KMS-11 (cell line): ENCODE data around the gene RHOC.

Source experiments
- H2AFZ ChIP-seq: fragments of 200-600 bp; sonication (generic); 2 replicates; pipeline ENCODE4 v1.6.1; 2016; ENCODE audit warnings: antibody characterized with exemption, mixed run types, low read depth
- H3K27ac ChIP-seq: fragments of 200-600 bp; sonication (generic); 2 replicates; pipeline ENCODE4 v1.6.1; 2016; ENCODE audit warnings: mild to moderate bottlenecking, mixed run types
- H3K27me3 ChIP-seq: fragments of 200-600 bp; sonication (generic); 2 replicates; pipeline ENCODE4 v1.6.1; 2017; ENCODE audit warnings: mild to moderate bottlenecking, low read depth, mixed run types, moderate library complexity; ENCODE audit not compliant: insufficient read depth
- H3K36me3 ChIP-seq: fragments of 200-600 bp; sonication (generic); 2 replicates; pipeline ENCODE4 v1.6.1; 2017; ENCODE audit warnings: mild to moderate bottlenecking, mixed run types; ENCODE audit not compliant: insufficient read depth
- H3K4me1 ChIP-seq: fragments of 200-600 bp; sonication (generic); 2 replicates; pipeline ENCODE4 v1.6.1; 2016; ENCODE audit warnings: mild to moderate bottlenecking, low read depth, mixed run types; ENCODE audit not compliant: poor library complexity, severe bottlenecking
- H3K4me2 ChIP-seq: fragments of 200-600 bp; sonication (generic); 2 replicates; pipeline ENCODE4 v1.7.0; 2016; ENCODE audit warnings: mild to moderate bottlenecking, mixed run types
- H3K4me3 ChIP-seq: fragments of 200-600 bp; sonication (generic); IDR thresholded peaks from 2 replicates; pipeline ENCODE4 v1.6.1; 2017; ENCODE audit warnings: low read depth, low read length, mixed read lengths; ENCODE audit not compliant: insufficient read depth
- H3K79me2 ChIP-seq: fragments of 200-600 bp; sonication (generic); 2 replicates; pipeline ENCODE4 v1.6.1; 2016; ENCODE audit warnings: low read depth, mixed run types; ENCODE audit not compliant: insufficient read depth
- H3K9ac ChIP-seq: fragments of 200-600 bp; sonication (generic); 2 replicates; pipeline ENCODE4 v1.6.1; 2016; ENCODE audit warnings: mild to moderate bottlenecking, mixed run types
- H4K20me1 ChIP-seq: fragments of 200-600 bp; sonication (generic); 2 replicates; pipeline ENCODE4 v1.6.1; 2016; ENCODE audit warnings: mild to moderate bottlenecking, mixed run types; ENCODE audit not compliant: insufficient read depth
- CTCF ChIP-seq: fragments of 200-600 bp; sonication (generic); conservative IDR thresholded peaks from 2 replicates; pipeline ENCODE4 v1.6.1; 2017; ENCODE audit warnings: low read depth, mild to moderate bottlenecking, antibody characterized with exemption, low read length, moderate library complexity, mixed read lengths

Gene RHOC

GRCh38 chr1:112686835-112687234 lies 20.1 kb downstream of the RHOC start:
- H2AFZ ChIP-seq: no peak overlapping the region
- H3K79me2 ChIP-seq: no peaks in the 10 kb centered on the region
- H3K27ac ChIP-seq: no peak overlapping the region
- no peaks in the 10 kb centered on the region for H3K27me3 ChIP-seq
- no peak overlapping the region for H3K4me2 ChIP-seq
- no peaks in the 10 kb centered on the region for H4K20me1 ChIP-seq
- no peak overlapping the region for H3K4me3 ChIP-seq
- no peak for TF ChIP-seq CTCF
- no peaks in the 10 kb centered on the region for H3K4me1 ChIP-seq
- H3K36me3 ChIP-seq: no peaks in the 10 kb centered on the region
- H3K9ac ChIP-seq: no peak overlapping the region

DNA sequence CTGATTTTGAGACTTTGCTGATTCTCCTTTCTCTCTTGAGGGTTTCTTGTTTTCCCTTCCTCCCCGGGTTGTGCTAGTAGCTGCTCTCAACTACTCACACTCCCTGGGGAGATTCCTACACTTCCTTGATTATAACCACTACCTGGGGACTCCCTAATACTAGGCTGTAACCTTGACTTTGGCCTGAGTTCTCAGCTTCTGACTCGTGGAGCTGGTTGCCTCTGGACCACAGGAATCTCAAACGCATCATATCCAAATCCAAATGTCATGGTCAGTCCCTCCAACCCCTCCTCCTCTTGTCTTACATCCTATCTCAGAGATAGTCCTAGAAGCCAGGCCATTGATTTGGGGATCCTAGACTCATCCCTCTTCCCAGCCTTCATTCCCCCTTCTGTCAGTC lies 20.5 kb downstream of the RHOC start:
- no peaks in the 10 kb centered on the region for H4K20me1 ChIP-seq
- no peaks in the 10 kb centered on the region for H3K79me2 ChIP-seq
- no peaks in the 10 kb centered on the region for H3K36me3 ChIP-seq
- H3K4me3 ChIP-seq: no peak overlapping the region
- no peak overlapping the region for H2AFZ ChIP-seq
- H3K27me3 ChIP-seq: no peaks in the 10 kb centered on the region
- no peaks in the 10 kb centered on the region for H3K4me1 ChIP-seq
- no peak overlapping the region for H3K9ac ChIP-seq
- no peak for TF ChIP-seq CTCF
- no peak overlapping the region for H3K4me2 ChIP-seq
- no peak overlapping the region for H3K27ac ChIP-seq

DNA sequence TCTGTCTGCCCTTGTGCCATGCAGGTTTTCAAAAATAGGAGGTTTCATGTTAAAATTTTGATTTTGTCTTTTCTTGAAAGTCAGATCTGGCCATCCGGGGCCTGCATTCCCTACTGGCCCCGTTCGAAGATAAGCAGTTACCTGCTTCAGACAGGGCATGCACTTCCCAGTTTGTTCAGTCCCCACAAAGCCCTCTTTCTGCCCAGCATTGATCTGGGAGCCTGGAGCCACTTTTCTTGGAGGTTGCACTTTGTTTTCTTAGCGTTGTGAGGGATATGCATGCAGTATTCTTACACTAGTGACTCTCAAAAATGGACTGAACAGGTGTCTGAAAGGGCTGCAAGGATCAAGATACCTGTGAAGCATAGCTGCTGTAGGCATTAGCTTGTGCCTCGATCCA lies 21.0 kb downstream of the RHOC start:
- TF ChIP-seq CTCF: no peak
- Histone ChIP-seq H3K4me3 (no peak overlapping the region), H3K4me2 (no peak overlapping the region), H3K9ac (no peak overlapping the region), H4K20me1 (no peaks in the 10 kb centered on the region), H2AFZ (no peak overlapping the region), H3K36me3 (no peaks in the 10 kb centered on the region), H3K27me3 (no peaks in the 10 kb centered on the region), H3K27ac (no peak overlapping the region), H3K4me1 (no peaks in the 10 kb centered on the region), H3K79me2 (no peaks in the 10 kb centered on the region)

- H3K79me2 ChIP-seq: no peaks in the 10 kb centered on the region
Measured at GRCh38 chr1:112678605-112679004, 28.3 kb downstream of the RHOC start.

More at GRCh38 chr1:112678605-112679004, 28.3 kb downstream of the RHOC start:
- Histone ChIP-seq H3K27me3 (no peaks in the 10 kb centered on the region), H3K27ac (no peak overlapping the region), H3K9ac (no peak overlapping the region), H3K36me3 (no peaks in the 10 kb centered on the region), H4K20me1 (no peaks in the 10 kb centered on the region), H2AFZ (no peak overlapping the region), H3K4me2 (no peak overlapping the region), H3K4me3 (no peak overlapping the region), H3K4me1 (peaks cover 12% of the 10 kb centered on the region)
- no peak for TF ChIP-seq CTCF
